GM08714 (cell line): Measurements from ENCODE around the gene PACRG.

ENCODE experiments used
- H3K4me3 ChIP-seq: fragments of 200-500 bp; sonication (Bioruptor generic); 2 replicates; pipeline ENCODE4 v1.5.1; 2014; ENCODE audit warnings: mild to moderate bottlenecking, low read length, inconsistent platforms
- ZNF274 ChIP-seq: IDR thresholded peaks from 2 replicates; pipeline ENCODE4 v1.6.1; 2012; ENCODE audit warnings: mild to moderate bottlenecking, low read depth, low read length

The PACRG gene

GRCh38 chr6:163159110-163159509 is 431.3 kb downstream of the PACRG start:
- no peak overlapping the region for H3K4me3 ChIP-seq
- no peak for TF ChIP-seq ZNF274

DNA sequence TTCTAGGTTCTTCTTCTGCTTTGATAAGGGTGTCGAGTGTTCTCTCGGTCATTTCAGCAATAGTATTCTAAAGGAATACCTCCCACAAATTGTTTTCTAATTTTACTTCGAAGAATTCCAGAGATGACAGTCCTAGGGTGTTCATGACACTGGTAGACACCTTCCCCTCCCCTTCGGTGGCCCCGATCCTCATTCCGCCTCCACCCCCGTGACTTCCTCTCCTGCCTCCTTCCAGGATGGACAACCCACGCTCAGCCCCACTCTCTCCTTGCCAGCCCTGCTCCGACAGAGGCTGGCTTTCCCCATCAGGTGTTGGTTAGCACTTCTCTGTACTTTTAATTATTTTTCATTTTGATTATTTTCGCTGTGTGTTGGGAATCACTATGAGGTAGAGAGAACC is 431.9 kb downstream of the PACRG start:
- no peak for TF ChIP-seq ZNF274

DNA sequence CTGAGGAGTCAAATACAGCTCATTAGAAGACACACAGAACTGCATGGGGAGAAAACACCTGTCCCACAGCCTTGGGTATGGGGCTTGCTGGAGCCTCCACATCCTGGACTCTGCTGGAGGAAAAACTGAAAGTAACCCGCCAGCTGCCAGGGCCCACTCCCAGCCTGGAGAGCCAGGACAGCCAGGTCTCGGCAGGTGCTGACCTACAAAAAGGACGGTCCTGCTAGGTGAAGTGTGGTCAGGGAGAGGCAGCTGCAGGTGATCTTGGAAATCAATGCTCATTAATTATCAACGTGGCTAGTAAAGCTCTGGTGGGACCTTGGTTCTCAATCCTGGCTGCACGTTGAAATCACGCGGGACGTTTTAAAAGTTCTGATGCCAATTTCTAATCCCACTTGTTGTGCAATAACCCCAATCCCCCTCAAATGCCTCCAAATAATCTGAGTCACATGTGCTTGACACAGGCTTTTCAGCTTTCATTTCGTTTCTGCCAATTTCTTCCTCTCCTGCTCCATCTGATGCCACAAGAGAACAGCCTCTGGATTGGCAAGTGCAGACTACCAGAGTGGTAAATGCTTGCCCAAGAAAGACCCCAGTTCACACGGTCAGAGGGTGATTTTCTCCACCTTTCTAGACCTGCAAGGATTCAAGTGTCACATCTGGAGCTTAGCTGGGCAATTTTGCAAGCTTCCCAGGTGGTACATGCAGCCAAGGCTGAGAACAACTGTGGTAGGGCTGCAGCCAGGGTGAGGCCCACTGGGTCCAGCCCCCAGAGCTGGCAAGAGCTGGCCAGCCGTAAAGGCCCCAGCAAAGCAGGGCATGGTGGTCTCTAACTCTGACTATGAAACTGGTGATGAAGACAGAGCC is 434.5 kb downstream of the PACRG start:
- TF ChIP-seq ZNF274, result no peak
- no peak overlapping the region for H3K4me3 ChIP-seq

More for the DNA sequence above, 431.9 kb downstream of the PACRG start:
- H3K4me3 ChIP-seq, result no peak overlapping the region

DNA sequence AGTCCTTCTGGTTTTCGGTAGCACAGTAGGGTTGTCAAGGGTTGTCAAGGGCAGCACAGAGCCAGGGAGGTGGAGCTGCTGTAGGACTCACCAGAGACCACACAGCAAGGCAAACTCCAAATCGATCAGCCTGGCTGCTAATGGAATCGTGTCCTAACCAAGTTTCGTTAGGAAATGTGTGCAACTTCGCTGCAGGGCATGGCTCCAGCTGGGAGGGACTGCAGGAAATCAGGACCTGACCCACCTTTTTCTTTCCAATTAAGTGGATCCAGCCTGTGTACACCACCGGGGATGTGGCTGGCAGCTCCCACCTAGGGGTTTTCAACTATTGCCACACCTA is 435.1 kb downstream of the PACRG start:
- TF ChIP-seq ZNF274, result no peak

GRCh38 chr6:163164175-163164900 is 436.6 kb downstream of the PACRG start:
- H3K4me3 ChIP-seq, result no peak overlapping the region

More for the DNA sequence above, 435.1 kb downstream of the PACRG start:
- no peak overlapping the region for H3K4me3 ChIP-seq

DNA sequence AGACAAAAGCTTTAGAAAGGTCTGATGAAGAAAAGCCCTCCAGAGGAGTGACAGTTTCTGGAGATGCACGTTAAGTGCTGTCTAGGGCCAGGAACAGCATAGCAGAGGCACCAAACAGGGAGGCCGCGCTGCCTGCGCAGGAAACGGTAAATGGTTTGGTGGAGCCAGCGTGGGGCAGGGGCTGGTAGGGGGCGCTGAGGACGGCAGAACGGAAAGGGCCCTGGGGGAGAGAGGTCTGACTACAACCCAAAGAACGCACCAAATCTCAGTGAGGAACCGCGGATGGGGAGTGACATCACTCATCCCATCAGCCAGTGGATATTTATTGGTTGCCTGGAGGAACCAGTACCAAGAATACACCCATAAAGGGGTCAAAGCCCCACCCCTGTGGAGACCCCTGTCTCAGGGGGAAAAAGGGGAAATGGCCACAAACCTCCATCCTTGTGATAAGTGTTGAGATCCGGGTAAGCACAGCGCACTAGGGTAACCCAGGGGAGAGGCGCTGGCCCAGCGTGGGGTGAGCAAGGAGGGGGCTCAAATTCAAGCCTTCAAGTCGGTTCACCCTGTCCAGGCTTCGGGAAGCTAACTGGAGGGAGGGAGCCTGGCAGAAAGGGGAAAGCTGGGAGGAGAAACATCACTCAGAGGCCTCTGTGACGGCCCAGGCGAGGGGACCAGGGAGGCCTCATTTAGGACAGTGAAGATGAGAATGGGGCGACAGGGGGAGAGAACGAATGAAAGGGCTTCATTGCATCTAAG is 437.6 kb downstream of the PACRG start:
- no peak for TF ChIP-seq ZNF274
- H3K4me3 ChIP-seq, result no peak overlapping the region

More at GRCh38 chr6:163164175-163164900, 436.6 kb downstream of the PACRG start:
- TF ChIP-seq ZNF274, result no peak

GRCh38 chr6:163165922-163166321 is 438.1 kb downstream of the PACRG start:
- no peak for TF ChIP-seq ZNF274
- H3K4me3 ChIP-seq, result no peak overlapping the region

DNA sequence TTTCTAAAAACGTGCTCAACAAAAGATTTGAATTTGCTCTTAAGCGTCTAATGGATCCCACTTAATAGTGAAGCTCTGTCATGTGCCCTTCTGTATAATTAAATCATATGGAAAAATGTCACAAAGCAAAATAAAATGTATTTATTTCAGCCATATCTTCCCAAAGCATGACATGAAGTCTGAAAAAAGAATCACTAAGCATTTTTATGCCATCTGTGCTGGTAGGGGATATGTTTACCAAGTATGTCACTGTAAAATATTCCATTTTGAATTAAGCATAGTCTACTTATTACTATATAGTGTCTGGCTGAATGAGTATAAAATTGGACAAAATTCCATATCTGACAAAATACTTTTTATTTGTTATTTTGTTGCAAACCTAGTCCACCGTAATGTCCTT is 438.7 kb downstream of the PACRG start:
- H3K4me3 ChIP-seq, result no peak overlapping the region
- no peak for TF ChIP-seq ZNF274

DNA sequence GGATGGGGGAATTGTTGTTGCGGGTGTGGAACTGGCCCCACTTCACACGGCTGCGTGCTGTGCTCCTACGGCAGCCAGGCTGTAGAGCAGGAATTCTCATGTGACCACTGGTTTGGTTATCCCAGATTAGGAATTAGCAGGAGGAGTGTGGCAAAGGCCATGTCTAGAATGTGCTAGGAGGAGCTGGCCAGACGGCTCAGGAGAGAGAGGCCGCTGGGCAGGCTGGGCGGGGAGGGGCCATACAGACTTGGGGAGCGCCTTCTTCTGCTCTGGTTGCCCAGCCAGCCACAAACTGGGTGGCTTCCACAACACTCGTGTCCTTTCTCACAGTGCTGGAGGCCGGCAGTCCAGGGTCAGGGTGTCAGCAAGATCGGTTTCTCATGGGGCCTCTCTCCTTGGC is 441.7 kb downstream of the PACRG start:
- no peak for TF ChIP-seq ZNF274

GRCh38 chr6:163170294-163170883 is 442.6 kb downstream of the PACRG start:
- H3K4me3 ChIP-seq, result no peak overlapping the region
- TF ChIP-seq ZNF274, result no peak

More for the DNA sequence above, 441.7 kb downstream of the PACRG start:
- no peak overlapping the region for H3K4me3 ChIP-seq

- H3K4me3 ChIP-seq, result no peak overlapping the region
- no peak for TF ChIP-seq ZNF274
Measured at GRCh38 chr6:163173741-163174140, 446.0 kb downstream of the PACRG start.

GRCh38 chr6:163175301-163175700 is 447.5 kb downstream of the PACRG start:
- TF ChIP-seq ZNF274, result no peak
- H3K4me3 ChIP-seq, result no peak overlapping the region

GRCh38 chr6:163176097-163176496 is 448.3 kb downstream of the PACRG start:
- H3K4me3 ChIP-seq, result no peak overlapping the region
- no peak for TF ChIP-seq ZNF274

DNA sequence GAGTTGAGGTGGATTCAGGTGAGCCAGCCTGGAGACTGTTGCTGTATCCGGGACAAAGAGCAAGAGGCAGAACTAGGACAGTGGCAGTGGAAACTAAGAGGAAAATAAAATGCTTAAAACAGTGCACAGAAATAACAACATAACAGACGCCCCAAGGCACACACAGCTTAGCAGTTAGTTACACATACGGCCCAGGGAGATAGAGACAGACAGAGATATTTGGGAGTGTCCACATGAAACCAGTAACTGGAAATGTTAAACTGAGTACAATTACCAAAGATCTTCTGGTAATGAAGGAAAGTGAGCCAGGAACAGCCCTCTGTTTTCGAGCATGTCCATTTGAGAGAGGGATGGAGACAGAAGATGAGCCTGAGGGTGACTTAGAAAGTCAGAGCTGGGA is 449.2 kb downstream of the PACRG start:
- TF ChIP-seq ZNF274, result no peak

GRCh38 chr6:163177892-163178420 is 450.2 kb downstream of the PACRG start:
- TF ChIP-seq ZNF274, result no peak
- H3K4me3 ChIP-seq, result no peak overlapping the region

More for the DNA sequence above, 449.2 kb downstream of the PACRG start:
- H3K4me3 ChIP-seq, result no peak overlapping the region
